NCI-H2081 (cell line): ENCODE data around the gene MAPT.
"Not testable (repeated sequence)": the region's sequence is repeated elsewhere in the genome, so short reads cannot be mapped to it uniquely, and the experiment has no call there.

Experiments used
- DNase-seq, 2 experiments: peaks; one replicate each; lab custom pipeline; 2025; lab: John Stamatoyannopoulos, UW

MAPT gene

GRCh38 chr17:45900723-45901415 lies 6.5 kb downstream of the MAPT start:
- no peak for DNase-seq

- DNase-seq, result peak; percentile 90 to 96
Observed at GRCh38 chr17:45902892-45903346, 8.6 kb downstream of the MAPT start.

- no peak for DNase-seq
Observed at GRCh38 chr17:45904866-45905265, 10.5 kb downstream of the MAPT start.

- peak; percentile 36 to 74 for DNase-seq
Observed at GRCh38 chr17:45905814-45906213, 11.5 kb downstream of the MAPT start.

GRCh38 chr17:45906237-45906636 lies 11.9 kb downstream of the MAPT start:
- peak; percentile 47 to 85 for DNase-seq

GRCh38 chr17:45906927-45907622 lies 12.7 kb downstream of the MAPT start:
- DNase-seq, result no peak

GRCh38 chr17:45907750-45908395 lies 13.5 kb downstream of the MAPT start:
- peak; percentile 39 to 66 for DNase-seq

GRCh38 chr17:45908460-45908859 lies 14.1 kb downstream of the MAPT start:
- DNase-seq, result peak in 1 of 2 experiments; percentile 32

GRCh38 chr17:45908935-45909334 lies 14.6 kb downstream of the MAPT start:
- no peak for DNase-seq

GRCh38 chr17:45910667-45911066 lies 16.3 kb downstream of the MAPT start:
- DNase-seq, result no peak

GRCh38 chr17:45912319-45912718 lies 18.0 kb downstream of the MAPT start:
- no peak for DNase-seq

- DNase-seq, result not testable (repeated sequence)
Observed at GRCh38 chr17:45913030-45913429, 18.7 kb downstream of the MAPT start.

- no peak for DNase-seq
Observed at GRCh38 chr17:45914047-45914717, 19.8 kb downstream of the MAPT start.

GRCh38 chr17:45915263-45915662 lies 20.9 kb downstream of the MAPT start:
- no peak for DNase-seq

GRCh38 chr17:45917081-45917480 lies 22.7 kb downstream of the MAPT start:
- DNase-seq, result no peak

GRCh38 chr17:45918241-45918745 lies 23.9 kb downstream of the MAPT start:
- DNase-seq, result peak in 1 of 2 experiments; percentile 32

- no peak for DNase-seq
Observed at GRCh38 chr17:45919136-45919535, 24.8 kb downstream of the MAPT start.

GRCh38 chr17:45920083-45920482 lies 25.7 kb downstream of the MAPT start:
- DNase-seq, result no peak

- no peak for DNase-seq
Observed at GRCh38 chr17:45923511-45924268, 29.3 kb downstream of the MAPT start.

GRCh38 chr17:45924332-45924820 lies 30.0 kb downstream of the MAPT start:
- DNase-seq, result no peak

- DNase-seq, result no peak
Observed at GRCh38 chr17:45925311-45925710, 31.0 kb downstream of the MAPT start.
